Measurements from ENCODE around the gene MAGEH1. TPM values are rescaled to one million over a fixed set of nuclear protein-coding genes. Genes with fewer than 3 reads are reported as not detected.

MAGEH1 gene
- total RNA-seq, 2 donors from 2014 or later = 19.6 to 37.9 TPM

DNA sequence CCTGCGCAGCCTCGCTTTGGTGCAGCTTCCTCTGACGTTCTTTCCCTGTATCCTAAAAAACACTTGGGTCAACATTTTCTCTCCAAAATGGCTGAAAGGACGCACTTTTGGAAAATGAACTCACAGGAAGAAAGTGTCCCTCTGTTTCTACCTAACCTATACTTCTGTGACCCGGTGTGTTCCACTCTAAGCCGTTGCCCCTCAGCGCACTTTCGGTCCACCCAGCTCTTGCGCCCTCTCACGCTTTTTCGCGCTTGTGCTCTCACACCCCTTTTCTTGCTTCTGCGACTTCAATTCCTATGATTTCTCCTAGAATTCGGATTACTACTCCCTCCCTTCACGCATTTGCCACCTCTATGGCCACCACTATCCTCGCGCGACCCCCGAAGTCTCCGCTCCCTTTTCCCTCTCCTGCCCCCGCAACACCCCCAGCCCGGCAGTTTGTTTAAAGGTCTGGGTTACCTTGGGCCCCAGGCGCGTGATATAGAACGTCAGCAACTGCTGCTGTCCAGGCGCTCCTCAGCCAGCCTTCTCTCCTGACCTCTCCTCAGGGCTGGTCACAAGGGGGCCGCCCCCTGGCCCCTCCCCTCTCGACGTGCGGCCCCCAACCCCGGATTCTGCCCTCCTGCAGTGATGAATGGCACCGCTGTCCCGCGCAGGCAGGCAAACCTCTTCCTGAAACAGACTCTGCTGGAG lies 37.5 kb downstream of the MAGEH1 start, which contains the start of gene USP51:
TSS of gene USP51 (minus strand) at position 535 of the 696 bp plus-strand sequence. CDS start 909 bp downstream, outside the sequence.
- peak within 1 kb of the TSS; percentile 90 for H3K4me3 Mint-ChIP-seq
- Histone ChIP-seq H3K9me3 (ENCODE audit: control insufficient read depth, low read length) (no peaks in the 10 kb centered on the region), H3K27ac (ENCODE audit: low read depth, low read length) (peak within 1 kb of the TSS; percentile 76), H3K4me1 (ENCODE audit: control insufficient read depth, insufficient read depth, low read length) (no peaks in the 10 kb centered on the region), H3K36me3 (ENCODE audit: control insufficient read depth, insufficient read depth, low read length) (peaks cover 10% of the 10 kb centered on the region), H3K9ac (ENCODE audit: extremely low read depth, low read length, poor library complexity, severe bottlenecking) (peak within 1 kb of the TSS; percentile 71), H3K4me3 (ENCODE audit: low read length) (peak within 1 kb of the TSS; percentile 86), H3K27me3 (ENCODE audit: control insufficient read depth, insufficient read depth, low read length, poor library complexity, severe bottlenecking) (no peaks in the 10 kb centered on the region)
- DNase-seq = peak; percentile 86
- TF ChIP-seq, protein P1, sequence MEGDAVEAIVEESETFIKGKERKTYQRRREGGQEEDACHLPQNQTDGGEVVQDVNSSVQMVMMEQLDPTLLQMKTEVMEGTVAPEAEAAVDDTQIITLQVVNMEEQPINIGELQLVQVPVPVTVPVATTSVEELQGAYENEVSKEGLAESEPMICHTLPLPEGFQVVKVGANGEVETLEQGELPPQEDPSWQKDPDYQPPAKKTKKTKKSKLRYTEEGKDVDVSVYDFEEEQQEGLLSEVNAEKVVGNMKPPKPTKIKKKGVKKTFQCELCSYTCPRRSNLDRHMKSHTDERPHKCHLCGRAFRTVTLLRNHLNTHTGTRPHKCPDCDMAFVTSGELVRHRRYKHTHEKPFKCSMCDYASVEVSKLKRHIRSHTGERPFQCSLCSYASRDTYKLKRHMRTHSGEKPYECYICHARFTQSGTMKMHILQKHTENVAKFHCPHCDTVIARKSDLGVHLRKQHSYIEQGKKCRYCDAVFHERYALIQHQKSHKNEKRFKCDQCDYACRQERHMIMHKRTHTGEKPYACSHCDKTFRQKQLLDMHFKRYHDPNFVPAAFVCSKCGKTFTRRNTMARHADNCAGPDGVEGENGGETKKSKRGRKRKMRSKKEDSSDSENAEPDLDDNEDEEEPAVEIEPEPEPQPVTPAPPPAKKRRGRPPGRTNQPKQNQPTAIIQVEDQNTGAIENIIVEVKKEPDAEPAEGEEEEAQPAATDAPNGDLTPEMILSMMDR (conservative IDR thresholded peaks at IDR 0.05) = no peak
- H3K4me1 Mint-ChIP-seq = no peaks in the 10 kb centered on the region
- no peaks in the 10 kb centered on the region for H3K27me3 Mint-ChIP-seq (ENCODE audit: insufficient read depth)
- H3K27ac Mint-ChIP-seq = peak within 1 kb of the TSS; percentile 99
- 0% methylated on average over 3 to 34 of the region's 34 CpGs for WGBS, 2 experiments (ENCODE audit: insufficient coverage in 1 of 2, insufficient read length in 1 of 2)
- peaks cover 17% of the 10 kb centered on the region for H3K36me3 Mint-ChIP-seq (ENCODE audit: low read depth)
- peaks cover 53% of the 10 kb centered on the region for H3K9me3 Mint-ChIP-seq

DNA sequence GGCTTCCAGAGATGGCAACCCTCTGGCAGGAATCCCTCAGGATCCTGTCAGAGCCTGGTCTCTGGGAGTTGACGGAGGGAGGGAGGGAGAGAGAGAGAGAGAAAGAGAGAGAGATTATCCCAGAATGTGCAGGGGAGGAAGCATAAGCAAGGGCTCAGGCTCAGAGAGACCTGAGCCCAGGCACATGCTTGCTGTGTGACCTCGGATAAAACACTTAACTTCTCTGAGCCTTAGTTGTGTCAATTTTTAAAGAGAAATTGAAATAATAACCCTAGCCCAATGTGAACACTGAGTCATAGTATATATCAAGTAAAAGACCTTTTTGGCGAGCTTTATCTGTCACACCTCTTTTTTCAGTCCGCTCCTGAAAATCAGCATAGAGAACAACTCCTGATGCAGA lies 38.2 kb downstream of the MAGEH1 start:
- Mint-ChIP-seq H3K36me3 (ENCODE audit: low read depth) (peaks cover 17% of the 10 kb centered on the region), H3K4me3 (peak overlapping the region; percentile 90), H3K4me1 (no peaks in the 10 kb centered on the region), H3K27me3 (ENCODE audit: insufficient read depth) (no peaks in the 10 kb centered on the region), H3K9me3 (peaks cover 47% of the 10 kb centered on the region), H3K27ac (peak overlapping the region; percentile 99)
- H3K4me1 ChIP-seq (ENCODE audit: control insufficient read depth, insufficient read depth, low read length) = no peaks in the 10 kb centered on the region
- no peaks in the 10 kb centered on the region for H3K9me3 ChIP-seq (ENCODE audit: control insufficient read depth, low read length)
- WGBS, 2 experiments (ENCODE audit: insufficient coverage in 1 of 2, insufficient read length in 1 of 2) = 42 to 70% methylated on average over 2 of the region's 4 CpGs
- no peak for DNase-seq
- H3K27ac ChIP-seq (ENCODE audit: low read depth, low read length) = peak overlapping the region; percentile 49
- peak overlapping the region; percentile 86 for H3K4me3 ChIP-seq (ENCODE audit: low read length)
- H3K36me3 ChIP-seq (ENCODE audit: control insufficient read depth, insufficient read depth, low read length) = peaks cover 10% of the 10 kb centered on the region
- H3K27me3 ChIP-seq (ENCODE audit: control insufficient read depth, insufficient read depth, low read length, poor library complexity, severe bottlenecking) = no peaks in the 10 kb centered on the region
- peak overlapping the region; percentile 71 for H3K9ac ChIP-seq (ENCODE audit: extremely low read depth, low read length, poor library complexity, severe bottlenecking)
- TF ChIP-seq, protein P1 (conservative IDR thresholded peaks at IDR 0.05) = no peak

DNA sequence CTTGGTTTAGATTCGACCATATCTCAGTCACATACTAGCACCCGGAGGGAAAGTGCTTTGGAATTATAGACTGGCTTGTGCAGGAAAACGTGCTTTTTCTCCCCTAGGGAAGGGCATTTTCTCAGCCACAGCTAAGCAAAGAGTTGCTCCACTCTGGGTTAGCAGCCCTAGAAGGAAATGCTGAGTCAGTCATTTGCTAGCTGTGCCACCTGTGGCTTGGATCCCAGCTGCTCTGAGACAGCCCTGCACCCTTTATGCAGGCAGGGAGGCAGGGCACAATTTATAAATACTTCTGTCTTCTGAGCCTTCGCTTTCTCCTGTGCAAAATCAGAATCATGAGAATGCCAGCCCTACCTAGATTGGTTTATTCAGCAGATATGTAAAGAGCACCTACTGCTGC lies 39.0 kb downstream of the MAGEH1 start:
- WGBS, 2 experiments (ENCODE audit: insufficient coverage in 1 of 2, insufficient read length in 1 of 2) = 80 to 86% methylated on average over 3 to 4 of the region's 4 CpGs
- TF ChIP-seq, protein P1 (conservative IDR thresholded peaks at IDR 0.05) = no peak
- Mint-ChIP-seq H3K27me3 (ENCODE audit: insufficient read depth) (no peaks in the 10 kb centered on the region), H3K27ac (no peak overlapping the region), H3K4me1 (no peaks in the 10 kb centered on the region), H3K4me3 (no peak overlapping the region), H3K36me3 (ENCODE audit: low read depth) (peaks cover 17% of the 10 kb centered on the region), H3K9me3 (peaks cover 46% of the 10 kb centered on the region)
- no peaks in the 10 kb centered on the region for H3K27me3 ChIP-seq (ENCODE audit: control insufficient read depth, insufficient read depth, low read length, poor library complexity, severe bottlenecking)
- H3K9me3 ChIP-seq (ENCODE audit: control insufficient read depth, low read length) = no peaks in the 10 kb centered on the region
- no peak overlapping the region for H3K4me3 ChIP-seq (ENCODE audit: low read length)
- DNase-seq = peak; percentile 22
- no peak overlapping the region for H3K27ac ChIP-seq (ENCODE audit: low read depth, low read length)
- no peak overlapping the region for H3K9ac ChIP-seq (ENCODE audit: extremely low read depth, low read length, poor library complexity, severe bottlenecking)
- H3K36me3 ChIP-seq (ENCODE audit: control insufficient read depth, insufficient read depth, low read length) = peaks cover 10% of the 10 kb centered on the region
- H3K4me1 ChIP-seq (ENCODE audit: control insufficient read depth, insufficient read depth, low read length) = no peaks in the 10 kb centered on the region

Small RNA genes within 50 kb of the gene (microRNA-seq; reads per million reads assigned to microRNA genes)
- gene MIR4536-1 (ENCODE audit: borderline microRNAs expressed) (not detected), gene MIR4536-2 (ENCODE audit: borderline microRNAs expressed) (not detected)

Other genes starting within 250 kb of the MAGEH1 start
- gene PAGE5, start 231.8 kb upstream of the MAGEH1 start, total RNA-seq = not detected
- gene PAGE3, start 187.2 kb upstream of the MAGEH1 start, total RNA-seq = not detected
- 10 to 100 TPM; 15.6 to 18.0 TPM for gene USP51, start 37.7 kb downstream of the MAGEH1 start, total RNA-seq
- gene FOXR2, start 171.3 kb downstream of the MAGEH1 start, total RNA-seq = not detected

All from endodermal cell (in vitro differentiated cells).